Stimulated activated CD4-positive, alpha-beta T cell treated with anti-CD3 and anti-CD28 coated beads, TNF-alpha, amount 100 ng/mL, for 4 hours (primary cell): ENCODE measurements around the gene CLIC4.
A peak's percentile ranks its signal among the peaks of the same experiment; 100 is the strongest.
"Not testable (repeated sequence)": the region's sequence is repeated elsewhere in the genome, so short reads cannot be mapped to it uniquely, and the experiment has no call there.

Experiments used
- DNase-seq, 3 experiments: peaks; one replicate each; pipeline ENCODE4 v3.0.0-alpha.2; 2020; ENCODE audit warnings: low read depth in 3 of 3

CLIC4 gene

GRCh38 chr1:24771574-24771973 lies 26.3 kb downstream of the CLIC4 start:
- DNase-seq: no peak

GRCh38 chr1:24773618-24774017 lies 28.4 kb downstream of the CLIC4 start:
- DNase-seq: no peak

GRCh38 chr1:24775348-24775747 lies 30.1 kb downstream of the CLIC4 start:
- no peak for DNase-seq

GRCh38 chr1:24775916-24776315 lies 30.7 kb downstream of the CLIC4 start:
- DNase-seq: no peak

- no peak for DNase-seq
Observed at GRCh38 chr1:24776821-24777220, 31.6 kb downstream of the CLIC4 start.

GRCh38 chr1:24778141-24778540 lies 32.9 kb downstream of the CLIC4 start:
- DNase-seq: no peak

- not testable (repeated sequence) for DNase-seq
Observed at GRCh38 chr1:24779199-24779598, 34.0 kb downstream of the CLIC4 start.

GRCh38 chr1:24779689-24780464 lies 34.6 kb downstream of the CLIC4 start:
- DNase-seq: no peak

GRCh38 chr1:24780626-24781025 lies 35.4 kb downstream of the CLIC4 start:
- not testable (repeated sequence) for DNase-seq

- DNase-seq: no peak
Observed at GRCh38 chr1:24782689-24783088, 37.4 kb downstream of the CLIC4 start.

- DNase-seq: no peak
Observed at GRCh38 chr1:24783713-24784112, 38.5 kb downstream of the CLIC4 start.

- no peak for DNase-seq
Observed at GRCh38 chr1:24786191-24786590, 40.9 kb downstream of the CLIC4 start.

- DNase-seq: no peak
Observed at GRCh38 chr1:24790490-24790889, 45.2 kb downstream of the CLIC4 start.

GRCh38 chr1:24793447-24794129 lies 48.3 kb downstream of the CLIC4 start:
- DNase-seq: no peak

GRCh38 chr1:24794130-24794502 lies 48.9 kb downstream of the CLIC4 start:
- DNase-seq: not testable (repeated sequence)

GRCh38 chr1:24795236-24795635 lies 50.0 kb downstream of the CLIC4 start:
- DNase-seq: no peak

GRCh38 chr1:24796524-24796923 lies 51.3 kb downstream of the CLIC4 start:
- no peak for DNase-seq

GRCh38 chr1:24799242-24799641 lies 54.0 kb downstream of the CLIC4 start:
- not testable (repeated sequence) for DNase-seq

GRCh38 chr1:24801176-24801575 lies 55.9 kb downstream of the CLIC4 start:
- DNase-seq: no peak

GRCh38 chr1:24803220-24803619 lies 58.0 kb downstream of the CLIC4 start:
- no peak for DNase-seq

- peak in 1 of 3 experiments; percentile 2 for DNase-seq
Observed at GRCh38 chr1:24803987-24804530, 58.8 kb downstream of the CLIC4 start.

- no peak for DNase-seq
Observed at GRCh38 chr1:24805534-24806301, 60.5 kb downstream of the CLIC4 start.
